HG02870 (cell line): ENCODE data around the gene GPBAR1.
A peak's percentile ranks its signal among the peaks of the same experiment; 100 is the strongest.

Experiments used
- ATAC-seq: cut with Tn5 transposase; IDR thresholded peaks from one replicate; pipeline ENCODE4 v1.9.1; 2021; ENCODE audit warnings: mild to moderate bottlenecking, moderate library complexity; ENCODE audit not compliant: unreplicated experiment

The GPBAR1 gene

DNA sequence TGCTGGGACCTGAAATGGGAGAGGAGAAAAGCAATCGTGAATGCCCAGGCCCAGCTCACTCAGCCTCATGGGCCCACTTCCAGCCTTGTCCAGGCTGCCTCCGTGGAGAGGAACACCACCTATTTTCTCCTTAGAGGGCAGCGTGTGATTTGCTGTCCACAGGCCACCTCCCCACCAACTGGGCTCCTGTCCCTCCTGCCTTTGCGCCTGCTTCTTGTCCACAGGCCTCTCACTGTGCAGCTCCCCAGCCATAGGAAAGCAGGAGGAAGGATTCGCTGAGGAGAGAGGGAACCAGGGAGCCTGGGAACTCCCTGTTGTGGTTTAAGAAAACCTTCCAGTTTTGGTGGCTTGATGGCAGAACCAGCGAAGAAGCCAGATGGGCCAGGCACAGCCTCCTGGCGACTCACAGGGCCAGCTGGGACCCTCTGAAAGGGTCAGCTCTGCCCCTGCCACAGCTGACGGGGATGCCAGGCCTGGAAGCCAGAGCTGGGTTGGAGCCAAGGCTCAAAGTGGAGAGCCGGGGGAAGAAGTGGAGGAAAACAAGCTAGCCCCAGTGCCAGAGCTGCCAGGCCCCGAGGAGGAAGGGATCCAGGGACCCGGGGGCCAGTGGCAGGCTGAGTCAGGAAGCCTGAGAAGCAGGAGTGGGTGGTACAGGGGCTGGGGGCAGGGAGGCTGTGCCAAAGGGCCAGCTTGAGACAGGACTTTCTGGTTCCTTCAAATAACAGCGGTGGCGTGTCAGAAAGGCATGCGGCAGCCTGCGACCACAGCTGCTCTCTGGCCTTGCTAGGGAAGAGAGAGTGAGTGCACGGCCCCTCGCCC is 21.6 kb downstream of the GPBAR1 start:
- no peak for ATAC-seq

DNA sequence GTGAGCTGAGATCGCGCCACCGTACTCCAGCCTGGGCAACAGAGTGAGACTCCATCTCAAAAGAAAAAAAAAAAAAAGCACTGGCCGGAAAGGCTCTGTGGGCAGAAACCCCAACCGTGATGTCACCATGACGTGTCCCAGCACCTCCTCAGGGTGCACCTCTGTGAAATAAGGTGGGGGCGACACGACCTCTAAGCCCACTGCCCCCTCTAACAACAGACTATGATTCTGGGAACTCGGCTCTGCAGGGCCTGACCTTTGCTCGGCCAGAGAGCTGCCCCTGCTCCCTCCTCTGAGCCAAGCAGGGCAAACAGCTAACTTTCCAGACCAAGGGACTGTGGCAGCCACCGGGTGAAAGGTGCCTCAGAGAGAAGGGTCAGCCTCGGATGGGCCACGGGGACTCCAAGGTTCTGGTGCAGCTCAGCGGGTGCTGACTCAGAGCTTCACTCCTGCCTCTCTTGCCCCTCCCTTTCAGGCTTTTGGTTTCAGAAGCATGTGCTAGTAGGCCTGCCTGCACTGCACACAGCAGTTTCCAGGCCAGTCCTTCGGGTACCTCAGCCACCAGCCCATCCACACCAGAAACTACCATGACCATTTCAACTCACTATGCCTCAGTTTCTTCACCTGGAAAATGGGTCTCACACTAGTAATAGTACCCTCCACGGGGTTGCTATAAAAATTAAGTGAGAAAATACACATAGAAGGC is 23.4 kb downstream of the GPBAR1 start:
- ATAC-seq = peak; percentile 66

DNA sequence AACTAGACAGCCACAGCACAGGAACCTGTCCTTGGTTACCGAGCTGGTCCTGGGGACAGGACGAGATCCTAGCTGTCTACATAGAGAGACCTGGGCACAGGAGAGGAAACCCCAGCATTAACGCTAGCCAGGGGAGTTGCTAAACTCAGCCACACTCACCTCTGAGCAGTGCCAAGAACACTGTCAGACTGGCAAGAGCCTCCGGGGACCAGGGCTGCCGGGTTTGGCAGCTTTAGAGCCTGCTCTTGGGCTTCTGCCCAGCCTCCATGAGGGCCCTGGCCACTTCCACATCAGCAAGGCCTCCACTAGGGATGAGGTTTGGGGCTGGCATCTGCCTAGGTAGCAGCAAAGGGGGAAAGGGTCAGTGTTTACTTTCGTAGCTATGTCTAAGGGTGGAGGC is 24.8 kb downstream of the GPBAR1 start:
- no peak for ATAC-seq

DNA sequence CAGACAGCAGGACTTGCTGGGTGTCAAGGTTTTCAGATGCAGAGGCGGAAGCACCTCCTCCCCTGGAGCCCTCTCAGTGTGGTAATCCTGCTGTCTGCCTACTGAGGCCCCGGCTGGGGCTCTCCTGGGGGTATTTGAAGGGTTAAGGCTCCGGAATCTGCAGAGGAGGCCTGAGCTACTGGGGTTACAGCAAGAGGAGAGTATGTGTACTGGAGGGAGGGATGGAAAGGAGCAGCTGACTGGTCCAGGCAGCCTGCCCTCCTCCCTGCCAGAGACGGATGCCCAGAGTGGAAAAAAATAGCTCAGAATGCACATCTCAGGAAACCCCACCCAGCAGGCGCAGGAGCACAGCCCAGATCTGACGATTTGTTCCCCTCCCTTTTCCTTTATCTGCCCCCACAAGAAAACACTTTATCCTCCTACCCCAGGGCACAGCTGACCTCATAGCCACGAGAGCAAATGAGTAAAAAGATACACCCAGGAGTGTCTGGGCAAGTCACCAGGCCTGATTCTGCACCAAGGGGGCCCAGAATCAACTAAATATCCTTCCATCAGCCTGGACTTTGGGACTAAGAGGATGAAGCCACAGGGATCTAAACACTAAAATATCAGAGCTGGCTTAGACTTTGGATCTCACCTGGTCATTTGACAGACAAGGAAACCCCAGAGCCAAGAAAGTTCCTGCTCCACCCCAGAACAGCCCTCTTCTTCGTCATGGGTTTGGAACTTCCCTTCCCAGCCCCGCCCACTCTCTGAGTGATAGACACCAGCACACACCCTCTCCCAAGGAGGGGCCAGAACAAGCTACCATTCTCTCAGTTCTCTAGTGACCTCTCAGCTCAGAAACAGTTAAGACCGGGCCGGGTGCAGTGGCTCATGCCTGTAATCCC is 26.0 kb downstream of the GPBAR1 start:
- ATAC-seq = peak; percentile 52

DNA sequence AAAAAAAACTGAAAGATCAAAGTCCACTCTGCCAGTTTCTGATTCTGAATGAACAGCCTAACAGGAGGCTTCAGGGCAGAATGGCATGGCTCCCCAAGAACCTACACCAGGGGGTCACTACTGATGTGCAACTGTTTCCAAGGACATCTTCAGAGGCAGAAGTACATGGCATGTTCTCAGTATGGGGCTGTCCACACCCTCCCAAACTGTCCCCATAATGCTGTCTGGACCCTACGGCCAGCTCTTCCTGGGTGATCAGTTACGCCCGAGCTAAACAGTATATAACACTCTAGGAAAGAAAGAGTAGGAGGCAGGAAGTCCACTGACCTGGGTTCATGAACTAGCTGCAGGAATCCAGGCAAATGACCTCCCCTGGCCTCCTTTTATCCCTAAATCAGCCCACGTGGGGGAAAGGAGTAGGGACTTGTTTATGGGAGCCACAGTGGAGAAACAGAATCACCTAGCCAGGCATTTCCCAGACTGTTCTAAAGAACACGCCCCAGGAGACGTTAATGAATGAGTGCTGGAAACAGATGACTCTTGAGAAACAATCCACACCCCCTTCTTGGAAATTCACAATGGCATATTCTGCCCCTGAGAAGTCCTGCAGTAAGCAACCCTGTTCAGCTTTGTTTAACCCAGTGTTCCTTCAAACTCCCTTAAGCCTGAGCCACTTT is 29.0 kb downstream of the GPBAR1 start:
- no peak for ATAC-seq

DNA sequence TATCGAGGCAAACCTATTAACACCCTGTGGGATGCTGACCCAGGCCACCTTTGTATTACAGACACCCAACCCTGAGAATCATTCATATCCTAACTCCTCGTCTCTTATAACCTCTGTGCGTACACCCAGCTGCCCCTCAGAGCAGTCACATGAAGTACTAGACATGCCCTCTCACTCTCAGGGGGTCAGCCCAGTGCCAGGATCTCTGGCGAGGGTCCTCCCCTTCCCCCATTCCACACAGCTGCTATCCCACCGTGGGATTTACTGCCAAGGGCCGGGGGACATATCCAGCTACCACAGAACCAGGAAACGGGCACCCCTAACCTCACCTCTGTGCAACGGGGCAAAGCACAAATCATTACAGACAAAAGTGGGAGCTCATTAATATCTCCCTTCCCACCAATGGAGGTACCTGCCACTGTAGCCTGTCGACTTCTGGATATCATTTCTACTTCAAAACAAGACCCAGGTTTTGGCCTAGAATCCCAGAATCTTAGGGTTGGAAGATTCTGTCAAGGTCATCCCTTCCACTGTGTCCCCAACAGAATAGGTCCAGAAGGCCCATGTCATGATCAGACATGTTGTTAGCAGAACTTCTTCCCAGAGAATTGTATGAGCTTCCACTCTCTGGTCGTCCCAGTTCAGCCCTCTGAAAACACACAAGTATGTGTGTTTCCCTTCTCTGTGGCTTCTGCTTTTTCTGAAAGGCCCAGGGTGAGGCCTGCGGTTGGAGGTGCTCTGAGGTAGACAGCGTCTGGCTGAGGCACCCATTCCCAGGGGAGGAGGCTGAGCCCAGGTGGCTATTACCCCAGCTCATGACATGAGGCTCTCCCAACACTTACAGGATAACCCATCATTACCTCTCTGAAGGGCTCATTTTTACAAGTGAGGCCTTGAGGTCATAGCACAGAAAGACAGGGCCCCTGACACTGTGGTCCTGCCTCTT is 29.8 kb downstream of the GPBAR1 start:
- peak; percentile 45 for ATAC-seq

DNA sequence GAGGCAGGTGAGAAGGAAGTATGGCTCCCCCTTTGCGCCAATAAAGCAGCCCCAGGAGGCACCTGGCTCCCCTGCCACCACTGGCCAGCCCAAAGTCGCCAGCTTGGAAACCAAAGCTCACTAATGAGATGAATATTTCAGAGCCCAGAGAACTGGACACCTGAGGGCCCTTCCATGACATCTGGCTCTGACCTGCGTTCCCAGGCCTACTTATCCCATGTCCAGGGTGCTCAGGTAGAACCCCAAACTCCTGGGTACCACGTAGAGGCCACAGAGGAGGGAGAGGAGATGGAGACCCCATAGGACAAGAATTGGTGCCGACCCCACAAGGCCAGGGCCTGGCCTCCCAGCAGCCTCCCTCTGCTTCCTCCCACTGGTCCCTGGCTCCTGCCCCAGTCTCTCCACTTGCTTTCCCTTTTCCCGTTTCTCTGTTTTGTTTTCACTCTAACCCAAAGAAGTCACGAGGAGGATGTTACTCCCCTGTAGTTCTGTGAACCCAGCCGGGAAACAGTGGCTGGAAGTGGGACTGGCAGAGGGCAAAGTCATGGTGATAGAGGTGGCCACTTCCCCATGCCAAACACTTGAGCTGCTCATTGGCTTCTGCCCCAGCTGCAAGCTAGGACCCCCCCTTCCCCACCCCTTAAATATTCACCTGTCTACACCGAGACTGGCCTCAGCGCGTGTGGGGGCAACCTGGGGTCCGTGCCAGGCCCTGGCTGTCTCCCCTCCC is 30.7 kb downstream of the GPBAR1 start:
- no peak for ATAC-seq

DNA sequence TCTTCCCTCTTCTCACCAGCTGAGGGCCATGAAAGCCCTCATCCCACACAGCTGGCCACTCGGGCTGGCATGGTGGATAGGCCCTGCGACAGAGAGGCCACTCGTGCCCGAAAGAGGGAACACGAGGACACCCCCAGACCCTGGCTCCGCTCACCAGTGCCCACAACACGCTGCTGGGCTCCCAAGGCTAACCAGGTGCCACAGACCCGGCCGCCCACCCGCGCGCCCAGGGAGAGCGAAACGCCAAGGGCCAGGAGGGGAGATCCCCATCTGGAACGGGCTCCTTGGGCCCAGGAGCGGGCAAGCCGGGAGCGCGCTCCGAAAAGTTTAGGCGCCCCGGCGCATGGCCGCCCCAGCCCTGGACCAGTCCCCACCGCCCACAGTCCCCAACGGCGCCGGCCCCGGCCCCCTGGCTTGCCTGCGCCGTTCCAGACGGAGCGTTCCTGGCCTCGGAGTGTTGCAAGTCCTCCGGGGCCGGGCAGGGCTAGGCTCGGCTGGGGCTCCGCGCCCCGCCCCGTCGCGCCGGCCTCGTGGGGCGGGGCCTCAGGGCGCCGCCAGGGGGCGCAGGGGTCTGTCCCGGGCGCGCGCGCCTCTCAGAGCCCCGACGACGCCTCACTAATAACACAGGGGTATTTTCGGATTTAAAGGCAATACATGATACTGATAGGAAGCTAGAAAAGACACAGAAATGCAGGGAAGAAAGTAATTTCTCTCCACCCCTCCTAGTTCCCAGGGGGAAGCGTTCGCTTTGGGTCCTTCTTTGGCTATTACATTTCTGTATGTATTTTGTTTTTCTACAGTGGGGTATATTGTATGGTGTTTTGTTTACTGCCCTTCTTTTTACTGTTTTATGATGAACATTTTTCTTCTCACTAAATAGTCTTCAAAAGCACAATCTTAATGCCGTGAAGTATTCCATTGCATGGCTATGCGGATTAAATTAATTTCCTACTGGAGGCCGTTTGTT is 31.5 kb downstream of the GPBAR1 start, which contains the start of gene TMBIM1:
Gene TMBIM1 (minus strand): TSS at position 456 of the 967 bp plus-strand sequence. CDS start 10,362 bp downstream, outside the sequence.
- peak; percentile 60 for ATAC-seq

DNA sequence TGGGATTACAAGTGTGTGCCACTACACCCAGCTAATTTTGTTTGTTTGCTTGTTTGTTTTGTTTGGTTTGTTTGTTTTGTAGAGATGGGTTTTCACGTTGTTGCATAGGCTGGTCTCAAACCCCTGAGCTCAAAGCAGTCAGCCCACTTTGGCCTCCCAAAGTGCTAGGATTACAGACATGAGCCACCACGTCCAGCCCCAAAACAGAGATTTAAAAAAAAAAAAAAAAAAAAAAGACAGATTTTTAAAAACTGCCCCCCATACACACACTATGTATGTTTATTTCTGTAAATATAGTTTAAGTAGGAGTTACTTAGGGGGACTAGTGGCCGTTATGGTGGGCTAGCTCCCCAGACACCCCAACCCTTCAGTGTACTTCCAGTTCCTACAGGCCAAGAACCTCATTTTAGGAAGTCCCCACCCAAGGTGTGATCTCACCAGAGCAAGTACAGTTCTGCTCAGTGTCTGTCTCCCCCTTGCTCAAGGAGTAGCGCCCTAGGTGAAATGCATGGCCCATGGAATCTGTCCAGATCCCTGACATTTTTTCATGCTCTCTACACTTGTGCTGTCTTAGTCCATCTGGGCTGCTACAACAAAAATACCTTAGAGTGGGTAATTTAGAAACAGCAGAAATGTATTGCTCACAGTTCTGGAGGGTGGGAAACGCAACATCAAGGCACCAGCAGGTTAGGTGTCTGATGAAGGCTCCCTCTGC is 33.1 kb downstream of the GPBAR1 start:
- no peak for ATAC-seq

DNA sequence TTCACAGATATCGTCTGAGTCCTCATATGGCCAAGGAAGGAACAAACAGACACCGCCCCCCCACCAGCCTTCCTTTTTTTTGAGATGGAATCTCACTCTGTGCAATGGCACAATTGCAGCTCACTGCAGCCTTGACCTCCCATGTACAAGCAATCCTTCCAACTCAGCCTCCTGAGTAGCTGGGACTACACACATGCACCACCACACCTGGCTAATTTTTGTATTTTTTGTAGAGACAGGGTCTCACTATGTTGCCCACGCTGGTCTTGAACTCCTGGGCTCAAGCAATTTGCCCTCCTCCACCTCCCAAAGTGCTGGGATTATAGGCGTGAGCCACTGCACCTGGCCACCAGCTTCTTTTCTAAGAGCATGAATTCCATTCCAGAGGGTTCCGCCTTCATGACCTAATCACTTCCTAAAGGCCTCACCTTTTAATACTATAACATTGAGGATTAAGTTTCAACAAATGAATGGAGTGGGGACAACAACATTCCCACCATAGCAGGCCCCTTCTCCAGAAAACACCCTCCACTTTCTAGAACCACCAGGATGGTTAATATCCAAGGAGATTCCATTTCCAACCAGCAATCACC is 33.7 kb downstream of the GPBAR1 start:
- ATAC-seq = no peak

DNA sequence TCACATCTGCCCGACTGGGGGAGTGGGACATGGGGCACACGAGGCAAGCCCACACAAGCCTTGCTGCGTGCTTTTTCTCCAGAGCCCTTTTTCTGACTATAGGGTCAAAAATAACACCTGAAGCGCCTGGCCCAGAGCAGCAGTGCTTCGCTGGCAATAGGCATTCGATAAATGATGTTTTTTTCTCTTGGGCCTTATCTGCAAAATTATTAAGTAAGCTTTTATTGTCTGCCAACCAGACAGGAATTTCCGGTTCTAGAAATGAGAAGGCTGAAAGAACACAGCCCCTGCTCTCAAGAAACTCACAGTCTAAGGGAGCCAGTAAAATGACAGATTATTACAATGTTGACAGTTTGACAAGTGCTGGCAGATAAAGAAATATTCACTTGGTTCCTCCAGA is 34.2 kb downstream of the GPBAR1 start:
- no peak for ATAC-seq

DNA sequence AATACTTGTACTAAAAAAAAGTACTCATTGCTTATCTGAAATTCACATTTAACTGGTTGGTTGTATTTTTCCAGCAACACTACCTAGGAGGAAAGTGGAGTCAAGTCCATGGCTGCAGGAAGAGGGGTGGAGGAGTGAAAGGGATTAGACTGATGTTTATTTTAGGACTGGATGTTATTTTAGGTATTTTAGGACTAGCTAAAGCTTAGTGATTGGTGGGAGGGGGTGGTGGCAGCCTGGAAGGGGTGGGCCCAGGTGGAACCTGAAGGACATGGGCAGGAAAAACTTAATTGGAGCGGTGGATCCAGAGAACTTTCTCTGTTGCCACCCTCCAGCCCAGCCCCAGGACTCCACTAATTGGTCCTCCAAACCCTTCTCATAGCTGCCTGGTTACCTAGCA is 35.4 kb downstream of the GPBAR1 start:
- no peak for ATAC-seq

DNA sequence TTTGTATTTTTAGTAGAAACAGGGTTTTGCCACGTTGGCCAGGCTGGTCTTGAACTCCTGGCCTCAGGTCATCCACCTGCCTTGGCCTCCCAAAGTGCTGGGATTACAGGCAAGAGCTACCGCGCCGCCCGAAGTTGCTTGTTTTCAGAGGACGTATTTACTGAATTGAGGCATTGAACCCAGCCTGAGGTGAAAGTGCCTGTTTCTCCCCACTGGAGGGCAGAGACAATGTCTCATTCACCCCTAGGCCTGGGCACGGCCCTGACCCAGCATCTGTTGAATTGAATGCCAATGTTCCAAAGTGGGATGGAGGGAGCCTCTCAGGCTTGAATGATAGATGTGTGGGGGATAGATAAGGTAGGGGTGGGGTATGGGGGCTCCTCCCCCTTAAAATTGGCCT is 36.0 kb downstream of the GPBAR1 start:
- no peak for ATAC-seq

DNA sequence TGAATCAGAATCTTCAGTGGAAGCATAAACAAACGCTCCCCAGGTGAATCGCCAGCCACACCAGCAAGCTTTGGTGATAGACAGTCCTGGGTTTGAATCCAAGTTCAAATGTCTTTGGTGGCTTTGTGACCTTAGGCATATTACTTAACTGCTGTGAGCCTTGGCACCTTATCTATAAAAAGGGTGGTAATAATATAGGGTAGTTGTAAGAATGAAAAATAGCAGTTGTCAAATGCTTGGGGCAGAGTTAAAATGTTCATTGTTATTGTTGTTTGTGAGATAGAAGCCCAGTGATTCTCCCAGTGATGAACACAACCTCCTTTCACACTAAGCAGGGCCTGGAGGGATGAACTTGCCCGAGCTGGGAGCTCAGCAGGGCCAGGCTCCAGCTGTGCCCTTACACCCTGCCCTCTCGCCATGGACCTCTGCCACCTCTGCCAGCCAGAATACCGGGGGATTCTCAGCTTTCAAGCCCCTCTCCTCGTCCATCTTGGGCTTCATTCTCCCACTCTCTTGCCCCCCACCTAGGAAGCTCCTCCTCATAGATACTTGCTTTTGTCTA is 37.6 kb downstream of the GPBAR1 start:
- ATAC-seq = no peak

DNA sequence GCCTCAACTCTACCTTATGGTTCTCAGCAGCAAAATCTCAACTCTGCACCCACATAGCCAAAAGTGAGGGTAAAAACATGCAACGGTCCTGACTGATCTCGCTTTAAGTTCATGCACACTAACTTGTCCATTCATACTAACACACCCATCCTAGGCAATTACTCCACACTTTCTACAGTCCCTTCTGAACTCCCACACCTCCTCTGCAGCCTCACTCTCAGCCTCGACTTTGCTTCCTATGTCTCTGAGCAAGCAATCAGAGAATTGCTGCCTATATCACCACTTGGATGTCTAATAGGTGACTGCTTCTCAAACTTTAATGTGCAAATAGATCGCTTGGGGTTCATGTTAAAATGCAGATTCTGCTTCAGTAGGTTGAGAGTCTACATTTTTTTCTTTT is 39.3 kb downstream of the GPBAR1 start:
- no peak for ATAC-seq

DNA sequence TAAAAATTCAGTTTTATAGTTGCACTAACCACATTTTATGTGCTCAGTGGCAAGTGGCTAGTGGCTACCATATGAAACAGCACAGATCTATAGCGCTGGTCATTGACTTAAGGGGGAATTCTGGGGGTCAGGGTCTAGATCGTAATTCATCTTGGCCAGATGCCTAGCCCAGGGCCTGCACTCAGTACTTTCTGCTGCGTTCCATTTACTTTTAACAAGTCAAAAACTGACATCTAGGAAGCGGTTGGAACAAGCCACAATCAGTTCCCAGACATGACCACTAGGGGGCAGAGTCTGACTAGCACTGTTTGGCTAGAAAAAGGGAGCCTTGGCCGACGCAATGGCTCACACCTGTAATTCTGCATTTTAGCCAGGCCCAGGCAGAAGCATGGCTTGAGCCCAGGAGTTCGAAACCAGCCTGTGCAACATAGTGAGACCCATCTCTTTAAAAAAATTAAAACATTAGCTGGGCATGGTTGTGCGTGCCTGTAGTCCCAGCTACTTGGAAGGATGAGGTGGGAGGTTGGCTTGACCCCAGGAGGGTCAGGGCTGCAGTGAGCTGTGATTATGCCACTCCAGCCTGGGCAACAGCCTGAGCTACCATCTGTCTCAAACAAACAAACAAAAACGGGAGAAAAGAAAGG is 40.5 kb downstream of the GPBAR1 start:
- no peak for ATAC-seq
